ENCODE results near the gene DHX35. TPM values are rescaled to one million over a fixed set of nuclear protein-coding genes. Genes with fewer than 3 reads are reported as not detected.

DHX35 gene
- total and polyA plus RNA-seq, 10 of the 15 experiments (the other 5 are each of a cell fraction or from before 2014, with no cell fraction given), result 4.3 to 21.6 (median 14.9) TPM

DNA sequence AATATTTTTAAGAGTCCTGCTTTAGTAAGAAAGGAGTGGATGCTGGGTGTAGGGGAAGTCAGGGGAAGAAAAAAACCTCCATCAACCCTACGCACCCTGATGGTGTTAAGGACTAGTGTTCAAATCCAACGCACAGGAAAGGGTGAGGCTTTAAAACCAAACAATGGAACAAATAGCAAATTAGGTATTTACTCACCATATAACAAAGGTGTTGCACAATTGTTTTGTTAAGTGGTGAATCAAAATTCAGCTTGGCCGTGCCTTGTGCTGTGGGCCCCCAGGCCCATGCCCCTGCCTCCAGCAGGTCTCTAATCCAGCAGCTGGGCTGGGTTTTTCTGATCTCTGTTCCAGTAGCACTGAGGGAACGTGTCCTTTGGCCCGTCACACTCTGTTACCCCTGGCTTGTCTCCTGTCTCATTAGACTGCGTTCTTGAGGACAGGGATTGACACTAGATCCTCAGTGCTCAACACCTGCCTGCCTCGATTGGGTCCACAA lies 24.1 kb upstream of the DHX35 start:
- Histone ChIP-seq H2AFZ (ENCODE audit: control insufficient read depth, low read depth, low read length) (no peak overlapping the region), H3K9ac (ENCODE audit: control insufficient read depth, insufficient read depth, low read length) (no peak overlapping the region), H3K36me3 (ENCODE audit: control insufficient read depth in 2 of 2, insufficient read depth in 2 of 2, low read length in 1 of 2) (peaks cover 25 to 34% of the 10 kb centered on the region in 2 experiments), H3K4me1 (ENCODE audit: control insufficient read depth, insufficient read depth, low read length) (no peaks in the 10 kb centered on the region; the same call in 1 of the 2 replicates), H3K9me3 (replicated peaks; ENCODE audit: control insufficient read depth, insufficient read depth, low read length) (no peaks in the 10 kb centered on the region), H3K4me3 (no peak overlapping the region), H3K79me2 (ENCODE audit: control insufficient read depth, insufficient read depth, low read length) (peaks cover 66% of the 10 kb centered on the region), H3K27me3 (replicated peaks in 1 of 2; ENCODE audit: control insufficient read depth in 2 of 2, insufficient read depth in 2 of 2, low read length in 1 of 2) (no peaks in the 10 kb centered on the region), H3K4me2 (ENCODE audit: control insufficient read depth, insufficient read depth) (no peak overlapping the region), H3K27ac (ENCODE audit: control insufficient read depth, insufficient read depth) (no peak overlapping the region), H4K20me1 (ENCODE audit: control insufficient read depth, insufficient read depth) (no peaks in the 10 kb centered on the region)
- BruUV-seq (replicated peaks), result no TSS peak
- WGBS (ENCODE audit: insufficient coverage, insufficient replicate concordance, low lambda C conversion rate, missing lambda C conversion rate), result 75% methylated on average over 7 of the region's 7 CpGs
- ChIA-PET RAD21 (ENCODE audit: unreplicated experiment) (no interaction called here), SMC1A (ENCODE audit: uncharacterized antibody, unreplicated experiment) (interaction anchor here (0.7 kb wide), 1 partner anchor 57 kb away, joined by 3 read pairs; no protein-coding TSS in a partner anchor), CTCF (interaction anchor here (0.6 kb wide), 1 partner anchor 101 kb away, joined by 4 read pairs; no protein-coding TSS in a partner anchor), POLR2A (interaction anchor here (0.5 kb wide), 1 partner anchor 46 kb away, joined by 3 read pairs; no protein-coding TSS in a partner anchor)
- in situ Hi-C loops (cut with MboI), result no loop called here
- DNase-seq (ENCODE audit: low read depth, low spot score) (no peak), ATAC-seq (no peak), FAIRE-seq (no peak)
- intact Hi-C loops (cut with micrococcal nuclease; ENCODE audit: unreplicated experiment), result no loop called here
- TF ChIP-seq KDM1A (IDR thresholded peaks at IDR 0.05; ENCODE audit: borderline replicate concordance), result no peak
- no peak for TF ChIP-seq SMAD1 (IDR thresholded peaks at IDR 0.05; ENCODE audit: low read depth, partially characterized antibody)
- TF ChIP-seq CHD1 (IDR thresholded peaks at IDR 0.05; ENCODE audit: low read depth, low read length), result no peak
- no peak for TF ChIP-seq NR2C1 (IDR thresholded peaks at IDR 0.05)
- no peak for TF ChIP-seq SIX5 (IDR thresholded peaks at IDR 0.05; ENCODE audit: low read depth, low read length, severe bottlenecking)
- TF ChIP-seq ZNF217 (IDR thresholded peaks at IDR 0.05), result no peak
- no peak for TF ChIP-seq NBN (IDR thresholded peaks at IDR 0.05)
- TF ChIP-seq, protein P1, sequence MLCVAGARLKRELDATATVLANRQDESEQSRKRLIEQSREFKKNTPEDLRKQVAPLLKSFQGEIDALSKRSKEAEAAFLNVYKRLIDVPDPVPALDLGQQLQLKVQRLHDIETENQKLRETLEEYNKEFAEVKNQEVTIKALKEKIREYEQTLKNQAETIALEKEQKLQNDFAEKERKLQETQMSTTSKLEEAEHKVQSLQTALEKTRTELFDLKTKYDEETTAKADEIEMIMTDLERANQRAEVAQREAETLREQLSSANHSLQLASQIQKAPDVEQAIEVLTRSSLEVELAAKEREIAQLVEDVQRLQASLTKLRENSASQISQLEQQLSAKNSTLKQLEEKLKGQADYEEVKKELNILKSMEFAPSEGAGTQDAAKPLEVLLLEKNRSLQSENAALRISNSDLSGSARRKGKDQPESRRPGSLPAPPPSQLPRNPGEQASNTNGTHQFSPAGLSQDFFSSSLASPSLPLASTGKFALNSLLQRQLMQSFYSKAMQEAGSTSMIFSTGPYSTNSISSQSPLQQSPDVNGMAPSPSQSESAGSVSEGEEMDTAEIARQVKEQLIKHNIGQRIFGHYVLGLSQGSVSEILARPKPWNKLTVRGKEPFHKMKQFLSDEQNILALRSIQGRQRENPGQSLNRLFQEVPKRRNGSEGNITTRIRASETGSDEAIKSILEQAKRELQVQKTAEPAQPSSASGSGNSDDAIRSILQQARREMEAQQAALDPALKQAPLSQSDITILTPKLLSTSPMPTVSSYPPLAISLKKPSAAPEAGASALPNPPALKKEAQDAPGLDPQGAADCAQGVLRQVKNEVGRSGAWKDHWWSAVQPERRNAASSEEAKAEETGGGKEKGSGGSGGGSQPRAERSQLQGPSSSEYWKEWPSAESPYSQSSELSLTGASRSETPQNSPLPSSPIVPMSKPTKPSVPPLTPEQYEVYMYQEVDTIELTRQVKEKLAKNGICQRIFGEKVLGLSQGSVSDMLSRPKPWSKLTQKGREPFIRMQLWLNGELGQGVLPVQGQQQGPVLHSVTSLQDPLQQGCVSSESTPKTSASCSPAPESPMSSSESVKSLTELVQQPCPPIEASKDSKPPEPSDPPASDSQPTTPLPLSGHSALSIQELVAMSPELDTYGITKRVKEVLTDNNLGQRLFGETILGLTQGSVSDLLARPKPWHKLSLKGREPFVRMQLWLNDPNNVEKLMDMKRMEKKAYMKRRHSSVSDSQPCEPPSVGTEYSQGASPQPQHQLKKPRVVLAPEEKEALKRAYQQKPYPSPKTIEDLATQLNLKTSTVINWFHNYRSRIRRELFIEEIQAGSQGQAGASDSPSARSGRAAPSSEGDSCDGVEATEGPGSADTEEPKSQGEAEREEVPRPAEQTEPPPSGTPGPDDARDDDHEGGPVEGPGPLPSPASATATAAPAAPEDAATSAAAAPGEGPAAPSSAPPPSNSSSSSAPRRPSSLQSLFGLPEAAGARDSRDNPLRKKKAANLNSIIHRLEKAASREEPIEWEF (IDR thresholded peaks at IDR 0.05; ENCODE audit: insufficient replicate concordance, low read depth, low read length), result no peak
- TF ChIP-seq ESRRA (IDR thresholded peaks at IDR 0.05; ENCODE audit: low read length), result no peak
- no peak for TF ChIP-seq NFYB (IDR thresholded peaks at IDR 0.05; ENCODE audit: insufficient read depth, low read depth, low read length)
- TF ChIP-seq, protein P2, sequence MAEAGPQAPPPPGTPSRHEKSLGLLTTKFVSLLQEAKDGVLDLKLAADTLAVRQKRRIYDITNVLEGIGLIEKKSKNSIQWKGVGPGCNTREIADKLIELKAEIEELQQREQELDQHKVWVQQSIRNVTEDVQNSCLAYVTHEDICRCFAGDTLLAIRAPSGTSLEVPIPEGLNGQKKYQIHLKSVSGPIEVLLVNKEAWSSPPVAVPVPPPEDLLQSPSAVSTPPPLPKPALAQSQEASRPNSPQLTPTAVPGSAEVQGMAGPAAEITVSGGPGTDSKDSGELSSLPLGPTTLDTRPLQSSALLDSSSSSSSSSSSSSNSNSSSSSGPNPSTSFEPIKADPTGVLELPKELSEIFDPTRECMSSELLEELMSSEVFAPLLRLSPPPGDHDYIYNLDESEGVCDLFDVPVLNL (IDR thresholded peaks at IDR 0.05; ENCODE audit: low read depth, low read length), result no peak
- no peak for TF ChIP-seq MTA2 (IDR thresholded peaks at IDR 0.05; ENCODE audit: low read depth)
- TF ChIP-seq ZNF24 (IDR thresholded peaks at IDR 0.05), result no peak
- TF ChIP-seq KLF5 (IDR thresholded peaks at IDR 0.05; ENCODE audit: partially characterized antibody), result no peak
- no peak for TF ChIP-seq ASH2L (IDR thresholded peaks at IDR 0.05; ENCODE audit: borderline replicate concordance, low read depth)
- TF ChIP-seq WRNIP1 (IDR thresholded peaks at IDR 0.05; ENCODE audit: borderline replicate concordance, low read depth, low read length), result no peak
- TF ChIP-seq NR2C2 (IDR thresholded peaks at IDR 0.05; ENCODE audit: borderline replicate concordance, control insufficient read depth, insufficient read length, low read depth), result no peak
- TF ChIP-seq, protein P3, sequence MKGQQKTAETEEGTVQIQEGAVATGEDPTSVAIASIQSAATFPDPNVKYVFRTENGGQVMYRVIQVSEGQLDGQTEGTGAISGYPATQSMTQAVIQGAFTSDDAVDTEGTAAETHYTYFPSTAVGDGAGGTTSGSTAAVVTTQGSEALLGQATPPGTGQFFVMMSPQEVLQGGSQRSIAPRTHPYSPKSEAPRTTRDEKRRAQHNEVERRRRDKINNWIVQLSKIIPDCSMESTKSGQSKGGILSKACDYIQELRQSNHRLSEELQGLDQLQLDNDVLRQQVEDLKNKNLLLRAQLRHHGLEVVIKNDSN (IDR thresholded peaks at IDR 0.05; ENCODE audit: borderline replicate concordance, extremely low read length, insufficient read depth, low read depth, low read length), result no peak
- TF ChIP-seq RB1 (IDR thresholded peaks at IDR 0.05; ENCODE audit: borderline replicate concordance), result no peak
